Pulmonary artery endothelial cell (primary cell): ENCODE measurements around the gene F10. TPM values are rescaled to one million over a fixed set of nuclear protein-coding genes. Genes with fewer than 3 reads are reported as not detected.

Experiments
- DNase-seq: peaks from one replicate; pipeline ENCODE4 v3.0.0-alpha.2; 2011; ENCODE audit warnings: low read depth, low spot score
- total RNA-seq: library from RNA; depleted of rRNA; stranded (reverse); fragments of >200 nt; gene quantifications from 2 replicates; pipeline ENCODE4 v1.2.3, GENCODE V29; 2014

The F10 gene
- total RNA-seq, 1 donor from 2014 or later = 0.13 TPM

- no peak for DNase-seq
Measured at GRCh38 chr13:113167575-113167974, 45.0 kb downstream of the F10 start.

DNA sequence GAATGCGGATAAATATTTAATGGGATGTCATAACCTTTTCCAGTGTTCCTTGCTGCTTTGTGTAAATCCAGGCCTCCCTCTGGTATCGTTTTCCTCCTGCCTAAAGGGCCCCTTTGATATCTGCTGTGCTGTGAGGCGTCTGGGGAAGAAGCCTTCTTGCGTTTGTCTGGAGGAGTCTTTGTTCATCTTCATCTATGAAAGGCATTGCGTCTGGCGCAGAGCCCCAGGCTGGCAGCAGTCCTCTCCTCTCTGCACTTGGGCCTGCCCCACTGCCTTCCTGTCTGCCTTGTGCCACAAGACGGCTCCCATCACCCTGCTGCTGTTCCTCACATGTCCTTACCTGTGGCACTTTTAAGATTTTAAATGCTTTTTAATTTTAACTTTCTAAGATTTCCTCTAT is 45.6 kb downstream of the F10 start:
- DNase-seq = no peak

DNA sequence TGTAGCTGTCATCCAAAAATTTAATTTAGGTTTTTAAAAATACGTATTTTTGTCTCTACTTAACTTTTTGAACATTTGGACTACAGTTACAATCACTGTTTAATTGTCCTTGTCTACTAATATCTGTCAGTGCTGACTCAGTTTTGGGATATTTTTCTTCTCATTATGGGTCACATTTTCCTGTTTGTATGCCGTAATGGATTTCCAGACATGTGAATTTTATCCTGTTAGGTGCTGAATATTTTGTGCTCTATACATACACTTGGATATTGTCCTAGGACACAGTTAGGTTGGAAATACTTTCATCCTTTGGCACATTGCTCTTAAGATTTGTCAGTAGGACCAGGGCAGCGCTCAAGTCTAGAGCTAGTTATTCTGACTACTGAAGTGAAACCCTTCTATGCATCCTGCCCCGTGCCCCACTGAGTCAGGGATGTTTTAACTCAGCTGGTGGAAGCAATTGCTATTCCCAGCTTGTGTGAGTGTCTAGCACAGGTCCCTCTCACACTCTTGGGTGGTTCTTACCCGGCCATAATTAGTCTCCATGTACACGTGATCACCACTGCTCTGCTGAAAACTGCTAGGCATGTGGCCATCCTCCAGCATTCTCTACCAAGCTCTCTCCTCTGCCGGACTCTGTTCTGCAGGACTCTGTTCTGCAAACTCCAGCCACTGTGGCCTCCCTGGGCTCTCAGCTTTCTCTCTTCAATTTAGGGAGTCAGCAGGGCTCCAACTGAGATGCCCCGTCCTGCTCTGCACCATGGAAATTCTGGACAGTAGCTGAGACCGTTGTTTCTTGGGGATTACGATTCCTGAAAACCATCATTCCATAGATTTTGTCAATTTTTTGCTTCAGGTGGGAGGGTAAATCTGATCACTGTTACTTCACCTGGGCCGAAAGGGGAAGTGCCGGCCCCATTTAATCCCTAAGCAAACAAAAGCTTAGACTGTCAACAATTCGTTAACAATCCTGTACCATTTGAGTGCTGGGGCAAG is 47.0 kb downstream of the F10 start:
- DNase-seq = no peak

DNA sequence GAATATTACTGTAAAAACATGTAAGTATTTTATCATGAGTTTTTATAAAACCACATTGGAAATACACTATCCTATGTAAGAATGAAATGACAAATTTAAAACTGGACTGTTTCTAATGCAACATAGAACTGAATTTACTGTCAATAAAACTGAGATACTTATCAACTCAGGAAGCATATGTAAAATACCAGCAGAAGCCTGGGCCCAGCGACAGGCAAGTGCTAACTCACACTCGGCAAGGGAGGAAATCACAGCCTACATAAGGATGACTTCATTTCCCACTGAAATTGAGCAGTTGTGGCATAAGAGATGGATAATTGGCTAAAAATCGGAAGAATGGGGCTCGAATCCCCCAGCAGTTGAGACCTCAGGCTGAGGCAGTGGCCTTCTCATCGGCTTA is 47.9 kb downstream of the F10 start:
- peak; percentile 68 for DNase-seq

DNA sequence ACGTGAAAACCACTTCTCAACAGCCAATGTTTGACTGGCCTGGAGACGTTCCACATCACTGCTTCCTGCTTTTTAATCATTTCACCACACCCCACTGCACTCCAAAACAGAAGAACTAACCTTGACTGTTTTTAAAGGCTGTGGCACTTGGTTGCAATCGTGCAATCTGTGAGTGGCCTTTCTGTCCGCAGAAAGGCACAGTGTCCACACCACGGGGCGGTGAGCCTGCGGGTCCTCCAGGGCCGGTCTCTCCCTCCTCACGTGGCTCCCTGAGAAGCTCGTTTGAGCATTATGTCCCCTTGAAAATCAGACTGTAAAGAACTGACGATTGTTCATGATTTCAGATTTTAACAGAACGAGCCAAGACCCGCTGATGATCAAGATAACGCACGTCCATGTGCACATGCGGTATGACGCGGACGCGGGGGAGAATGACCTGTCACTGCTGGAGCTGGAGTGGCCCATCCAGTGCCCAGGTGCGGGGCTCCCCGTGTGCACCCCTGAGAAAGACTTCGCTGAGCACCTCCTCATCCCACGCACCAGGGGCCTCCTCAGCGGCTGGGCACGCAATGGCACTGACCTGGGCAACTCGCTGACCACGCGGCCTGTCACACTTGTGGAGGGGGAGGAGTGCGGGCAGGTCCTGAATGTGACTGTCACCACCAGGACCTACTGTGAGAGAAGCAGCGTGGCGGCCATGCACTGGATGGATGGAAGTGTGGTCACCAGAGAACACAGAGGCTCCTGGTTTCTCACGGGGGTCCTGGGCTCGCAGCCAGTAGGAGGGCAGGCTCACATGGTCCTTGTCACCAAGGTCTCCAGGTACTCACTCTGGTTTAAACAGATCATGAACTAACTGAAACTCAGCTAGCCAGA is 48.9 kb downstream of the F10 start:
- no peak for DNase-seq

GRCh38 chr13:113172419-113172926 is 49.9 kb downstream of the F10 start:
- no peak for DNase-seq

DNA sequence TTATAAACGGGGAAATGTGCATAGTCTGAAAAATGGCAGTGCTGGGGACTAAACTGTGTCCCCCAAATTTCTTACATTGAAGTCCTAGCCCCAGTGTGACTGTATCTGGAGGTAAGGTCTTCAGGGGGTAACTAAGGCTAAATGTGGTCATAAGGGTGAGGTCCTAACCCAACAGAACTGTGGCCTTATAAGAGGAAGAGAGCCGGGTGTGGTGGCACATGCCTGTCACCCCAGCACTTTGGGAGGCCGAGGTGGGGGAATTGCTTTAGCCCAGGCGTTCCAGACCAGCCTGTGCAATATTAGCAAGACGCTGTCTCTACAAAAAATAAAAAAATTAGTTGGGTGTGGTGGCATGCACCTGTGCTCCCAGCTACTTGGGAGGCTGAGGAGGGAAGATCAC is 53.7 kb downstream of the F10 start:
- no peak for DNase-seq

DNA sequence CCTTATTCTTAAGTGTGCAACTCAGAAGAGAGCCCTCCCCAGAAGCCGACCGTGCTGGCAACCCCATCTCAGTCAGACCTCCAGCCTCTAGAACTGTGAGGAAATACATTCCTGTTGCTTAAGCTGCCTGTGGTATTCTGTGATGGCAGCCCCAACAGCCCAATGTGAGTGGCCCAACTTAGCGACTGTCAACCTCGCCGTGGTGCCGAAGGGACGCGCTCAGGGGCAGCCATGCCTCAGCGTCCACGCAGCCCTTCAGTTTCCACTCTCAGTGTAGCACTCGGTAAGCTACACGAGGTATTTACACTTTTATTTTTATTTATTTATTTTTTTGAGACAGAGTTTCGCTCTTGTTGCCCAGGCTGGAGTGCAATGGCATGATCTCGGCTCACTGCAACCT is 54.2 kb downstream of the F10 start:
- DNase-seq = no peak

- DNase-seq = no peak
Measured at GRCh38 chr13:113178070-113178895, 55.7 kb downstream of the F10 start.

- no peak for DNase-seq
Measured at GRCh38 chr13:113178896-113179167, 56.2 kb downstream of the F10 start.

DNA sequence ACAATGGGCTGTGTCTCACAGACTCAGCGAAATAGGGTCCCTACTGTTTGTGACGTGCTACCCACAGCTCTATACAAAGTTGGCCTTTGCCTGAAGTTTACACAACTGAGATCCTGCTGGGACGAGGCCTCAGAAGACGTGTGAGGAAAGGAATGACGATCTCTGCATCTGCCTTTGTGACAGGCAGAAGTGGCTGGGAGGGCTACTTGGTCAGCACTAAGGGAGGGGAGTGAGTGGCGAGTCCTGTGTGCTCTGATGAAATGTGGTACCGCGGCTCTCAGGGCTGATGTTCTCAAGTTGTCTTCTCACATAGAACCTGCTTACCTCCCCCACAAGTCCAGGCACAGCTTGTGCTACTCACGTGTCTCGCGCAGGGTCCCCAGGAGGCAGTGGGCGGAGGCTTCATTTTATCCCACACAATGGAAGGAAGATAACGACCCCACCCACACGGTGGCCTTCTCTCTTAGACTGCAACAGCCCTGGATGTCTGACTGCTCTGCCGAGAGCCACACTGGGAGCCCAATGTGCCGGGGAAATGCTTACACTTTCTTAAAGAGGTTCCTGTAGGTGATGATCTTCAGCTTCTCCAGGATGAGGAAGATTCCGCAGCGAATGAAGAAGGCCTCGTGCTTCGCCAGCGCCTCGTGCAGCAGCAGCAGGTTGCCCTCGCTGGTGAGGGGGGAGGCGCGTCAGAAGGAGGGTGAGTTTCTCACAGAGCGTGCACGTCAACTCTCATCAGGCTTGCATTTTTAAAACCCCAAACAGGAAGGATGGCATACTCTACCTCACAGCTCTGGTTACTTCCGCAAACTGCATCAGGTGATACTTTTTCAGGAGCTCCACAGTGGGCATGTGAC is 57.0 kb downstream of the F10 start:
- DNase-seq = no peak

- DNase-seq = no peak
Measured at GRCh38 chr13:113182046-113182445, 59.4 kb downstream of the F10 start.

- DNase-seq = no peak
Measured at GRCh38 chr13:113183450-113184129, 61.0 kb downstream of the F10 start.

DNA sequence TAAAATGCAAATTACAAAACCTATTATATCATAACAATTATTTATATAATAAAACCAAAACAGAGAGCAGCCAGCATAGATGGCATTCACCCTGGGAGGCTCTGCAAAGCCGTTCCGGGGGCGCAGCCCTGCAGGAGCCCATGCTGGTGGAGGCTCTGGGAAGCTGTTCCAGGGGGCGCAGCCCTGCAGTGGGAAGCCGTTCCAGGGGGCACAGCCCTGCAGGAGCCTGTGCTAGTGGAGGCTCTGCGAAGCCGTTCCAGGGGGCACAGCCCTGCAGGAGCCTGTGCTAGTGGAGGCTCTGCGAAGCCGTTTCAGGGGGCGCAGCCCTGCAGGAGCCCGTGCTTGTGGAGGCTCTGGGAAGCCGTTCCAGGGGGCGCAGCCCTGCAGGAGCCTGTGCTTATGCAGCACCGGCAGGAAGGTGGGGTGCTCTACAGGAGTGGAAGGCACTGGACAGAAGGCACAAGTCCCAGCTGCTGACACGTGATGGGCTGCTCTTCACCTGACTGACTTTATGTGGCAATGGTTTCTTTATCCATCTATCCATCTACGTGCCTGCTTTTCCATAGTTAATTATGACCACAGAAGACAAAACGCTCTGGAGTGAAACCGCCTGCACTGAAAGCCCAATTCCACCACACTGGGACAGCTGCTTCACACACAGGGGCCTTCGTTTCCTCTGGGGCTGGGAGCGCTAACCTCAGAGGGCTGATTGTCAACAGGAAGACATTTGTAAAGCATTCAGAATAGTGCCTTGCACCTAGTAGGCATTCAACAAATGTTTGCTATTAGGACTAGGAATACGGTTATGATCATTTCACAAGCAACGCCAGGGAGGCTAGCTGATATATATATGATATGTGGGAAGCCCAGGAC is 62.2 kb downstream of the F10 start:
- no peak for DNase-seq

GRCh38 chr13:113186061-113186900 is 63.7 kb downstream of the F10 start:
- no peak for DNase-seq

DNA sequence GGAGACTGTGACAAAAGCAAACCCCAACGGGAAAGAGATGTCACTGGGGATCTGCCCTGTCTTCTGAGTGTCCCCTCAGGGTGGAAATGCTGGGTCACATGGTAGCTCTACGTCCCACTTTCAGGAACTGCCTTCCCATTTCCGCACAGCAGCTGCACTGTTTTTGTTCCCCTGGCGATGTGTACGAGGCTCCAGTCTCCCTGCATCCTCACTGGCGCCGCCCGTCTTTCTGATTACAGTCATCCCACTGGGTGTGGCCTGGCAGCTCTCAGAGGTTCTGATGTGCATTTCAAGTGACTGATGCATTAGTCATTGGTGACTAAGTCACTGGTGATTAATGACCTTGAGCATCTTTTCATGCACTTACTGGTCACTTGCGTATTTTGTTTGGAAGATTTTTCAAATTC is 64.7 kb downstream of the F10 start:
- DNase-seq = peak; percentile 97

DNA sequence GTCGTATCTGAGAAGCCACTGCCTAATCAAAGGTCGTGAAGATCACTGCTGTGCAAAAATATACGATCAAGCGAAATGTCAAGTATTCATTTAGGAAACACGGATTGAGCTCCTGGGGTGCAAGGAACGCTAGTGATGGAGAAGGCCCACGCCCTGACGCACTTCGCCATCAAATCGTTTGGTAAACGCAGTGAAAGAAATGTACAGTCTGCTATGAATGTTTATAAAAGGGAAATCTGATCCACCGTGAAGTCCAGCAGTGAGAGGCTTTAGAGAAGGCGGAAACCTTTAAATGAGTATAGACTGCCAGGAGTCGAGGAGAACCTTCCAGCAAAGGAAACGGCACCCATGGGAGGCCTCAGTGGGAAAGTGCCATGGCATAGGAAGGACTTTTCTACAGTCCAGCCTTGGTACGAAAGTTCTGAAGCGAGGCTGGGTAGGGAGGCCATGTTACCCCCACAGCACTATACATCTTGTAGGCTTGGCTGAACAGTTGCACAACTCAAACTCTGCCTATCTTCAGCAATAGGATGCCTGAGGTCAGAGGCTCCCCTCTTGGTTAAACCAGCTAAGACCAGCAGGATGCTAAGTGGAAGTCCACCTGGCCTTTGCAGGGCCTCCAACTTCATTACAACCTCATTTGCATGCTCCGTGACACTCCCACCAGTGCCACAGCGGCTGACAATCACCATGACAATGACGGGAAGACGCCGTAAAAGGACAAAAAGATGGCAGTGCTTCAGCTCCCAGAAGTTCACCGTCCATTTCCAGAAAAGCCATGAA is 65.5 kb downstream of the F10 start:
- no peak for DNase-seq
